CD4-positive, alpha-beta T cell treated with Interleukin-4 for 4 hours (primary cell): Measurements from ENCODE around the gene YES1.
A peak's percentile ranks its signal among the peaks of the same experiment; 100 is the strongest.
"Not testable (repeated sequence)": the region's sequence is repeated elsewhere in the genome, so short reads cannot be mapped to it uniquely, and the experiment has no call there.

Experiments used
- DNase-seq: peaks from one replicate; pipeline ENCODE4 v3.0.0-alpha.2; 2020

The YES1 gene

DNA sequence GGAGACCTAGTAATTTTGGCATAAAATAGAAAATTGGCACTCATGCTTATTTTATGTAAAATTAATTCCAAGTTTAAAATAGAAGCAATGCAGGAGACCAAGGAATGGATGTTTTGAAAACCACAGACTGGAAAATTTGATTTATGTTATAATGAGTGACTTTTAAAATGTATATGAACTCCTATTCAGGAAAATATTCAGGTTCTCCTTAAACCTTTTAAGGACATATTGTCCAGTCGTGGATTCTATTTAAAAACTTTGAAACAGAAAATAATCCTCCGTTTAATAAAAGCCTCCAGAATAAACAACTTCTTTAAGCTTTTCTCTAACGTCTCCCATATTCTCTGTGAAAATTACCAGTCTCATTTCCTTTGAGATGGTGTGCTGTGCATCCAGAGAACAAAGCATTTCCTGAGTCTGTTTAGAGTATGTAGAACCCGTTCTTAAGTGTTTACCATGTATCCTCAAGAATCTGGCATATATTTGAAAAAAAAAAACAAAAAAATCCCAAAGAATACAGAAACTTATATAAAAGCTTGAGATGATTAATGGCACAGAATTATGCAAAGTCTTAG, 8.6 kb upstream of the YES1 start:
- no peak for DNase-seq

- no peak for DNase-seq
These were observed 4.8 kb upstream of the YES1 start for GRCh38 chr18:816869-817268.

DNA sequence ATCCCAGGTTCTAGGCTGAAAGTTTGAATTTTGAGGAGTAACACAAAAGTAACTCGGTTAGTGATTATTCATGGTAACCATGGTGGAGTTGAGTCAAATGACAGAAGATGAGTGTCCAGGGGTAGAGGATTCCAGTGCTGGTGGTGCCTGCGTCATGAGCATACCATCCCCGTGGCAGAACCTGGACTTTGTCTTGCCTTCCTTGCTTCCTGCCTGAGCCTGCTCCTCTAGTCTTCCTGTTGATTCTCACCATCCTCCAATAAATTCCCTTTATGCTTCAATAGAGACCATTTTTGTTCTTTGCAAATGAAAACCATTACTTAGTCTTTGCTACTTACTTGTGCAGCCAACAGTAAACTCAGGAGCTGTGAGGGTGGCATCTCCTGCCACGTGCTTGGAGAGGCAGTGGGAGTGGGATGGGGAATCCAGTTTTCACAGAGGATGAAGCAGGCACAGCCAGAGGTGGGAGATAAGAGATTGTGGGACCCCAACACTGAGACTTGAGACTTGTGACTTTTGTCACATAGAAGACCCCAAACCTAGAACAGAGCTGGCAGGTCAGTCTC, 4.1 kb upstream of the YES1 start:
- DNase-seq = no peak

GRCh38 chr18:815353-815752, 3.3 kb upstream of the YES1 start:
- DNase-seq = no peak

DNA sequence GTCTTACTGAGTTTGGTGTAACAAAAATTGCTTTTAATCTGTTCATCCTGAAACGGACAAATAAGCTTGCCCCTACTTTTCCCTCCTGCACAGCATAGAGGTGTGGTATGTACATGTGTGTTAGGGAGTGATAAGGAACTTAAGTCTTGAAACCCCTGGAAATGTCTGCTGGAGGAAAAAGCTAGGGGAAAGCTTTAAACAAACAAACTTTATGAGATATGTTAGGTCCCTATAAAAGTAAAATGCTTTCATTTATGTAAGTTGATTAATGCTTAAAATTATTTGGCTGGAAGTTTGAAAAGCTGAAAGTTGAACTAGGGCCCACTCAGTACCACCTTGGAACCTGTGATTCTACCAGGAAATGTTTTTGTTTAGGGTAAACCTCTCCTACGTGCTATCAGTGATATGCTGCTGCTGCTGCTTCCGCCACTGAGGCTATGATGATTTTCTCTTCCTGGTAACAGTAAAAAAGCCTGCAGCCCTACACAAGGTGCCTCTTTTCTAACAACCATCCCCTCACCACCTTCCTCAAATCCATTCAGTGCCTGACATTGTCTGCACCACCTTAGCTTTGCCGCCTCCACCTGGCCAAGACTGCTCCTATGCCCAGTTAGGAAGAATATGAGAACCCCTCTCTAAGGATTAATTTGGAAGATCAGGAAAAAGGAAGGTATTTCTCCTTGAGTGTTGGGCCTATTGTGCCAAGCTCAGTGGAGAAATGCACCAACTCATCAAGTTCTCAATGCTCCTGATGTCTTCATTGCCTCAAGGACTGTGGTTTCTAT, 2.5 kb upstream of the YES1 start:
- DNase-seq = no peak

DNA sequence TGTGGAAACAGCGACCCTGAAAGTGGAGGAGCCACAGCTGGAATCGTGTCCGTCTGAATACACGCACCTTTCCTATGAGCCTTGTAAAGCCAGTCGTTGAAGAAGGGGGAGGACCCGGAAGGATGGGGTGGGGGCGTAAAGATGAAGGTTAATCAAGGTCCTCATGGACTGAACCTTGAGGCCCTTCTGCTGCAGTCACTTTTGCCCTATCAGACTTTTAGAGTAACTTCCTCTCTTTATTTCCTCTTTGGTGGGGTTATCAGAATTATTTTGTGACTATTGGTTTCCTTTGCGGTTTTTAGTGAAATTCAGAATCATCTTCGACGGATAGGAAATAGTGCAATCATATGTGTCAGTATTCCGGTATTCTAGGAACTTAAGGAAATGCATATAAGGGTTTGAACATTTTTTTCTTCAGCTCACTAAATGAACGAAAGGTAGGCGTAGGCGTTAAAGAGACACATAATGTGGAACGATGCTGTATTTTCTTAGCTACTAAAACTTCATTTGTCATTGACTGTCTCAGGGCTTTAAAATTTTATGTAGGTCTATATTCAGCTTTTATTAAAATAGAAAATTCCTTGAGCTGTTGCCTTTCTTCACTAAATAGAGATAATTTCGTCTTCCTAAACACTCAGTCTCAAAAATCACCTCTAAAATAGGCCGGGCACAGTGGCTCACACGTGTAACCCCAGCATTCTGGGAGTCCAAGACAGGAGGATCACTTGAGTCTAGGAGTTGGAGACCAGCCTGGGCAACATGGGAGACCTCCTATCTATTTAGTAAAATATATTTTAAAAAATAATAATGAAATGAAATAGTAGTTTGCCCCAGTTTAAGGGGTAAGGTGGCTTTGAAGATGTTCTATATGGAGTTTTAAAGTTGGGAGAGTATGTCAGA, 1.4 kb upstream of the YES1 start:
- peak; percentile 75 for DNase-seq

DNA sequence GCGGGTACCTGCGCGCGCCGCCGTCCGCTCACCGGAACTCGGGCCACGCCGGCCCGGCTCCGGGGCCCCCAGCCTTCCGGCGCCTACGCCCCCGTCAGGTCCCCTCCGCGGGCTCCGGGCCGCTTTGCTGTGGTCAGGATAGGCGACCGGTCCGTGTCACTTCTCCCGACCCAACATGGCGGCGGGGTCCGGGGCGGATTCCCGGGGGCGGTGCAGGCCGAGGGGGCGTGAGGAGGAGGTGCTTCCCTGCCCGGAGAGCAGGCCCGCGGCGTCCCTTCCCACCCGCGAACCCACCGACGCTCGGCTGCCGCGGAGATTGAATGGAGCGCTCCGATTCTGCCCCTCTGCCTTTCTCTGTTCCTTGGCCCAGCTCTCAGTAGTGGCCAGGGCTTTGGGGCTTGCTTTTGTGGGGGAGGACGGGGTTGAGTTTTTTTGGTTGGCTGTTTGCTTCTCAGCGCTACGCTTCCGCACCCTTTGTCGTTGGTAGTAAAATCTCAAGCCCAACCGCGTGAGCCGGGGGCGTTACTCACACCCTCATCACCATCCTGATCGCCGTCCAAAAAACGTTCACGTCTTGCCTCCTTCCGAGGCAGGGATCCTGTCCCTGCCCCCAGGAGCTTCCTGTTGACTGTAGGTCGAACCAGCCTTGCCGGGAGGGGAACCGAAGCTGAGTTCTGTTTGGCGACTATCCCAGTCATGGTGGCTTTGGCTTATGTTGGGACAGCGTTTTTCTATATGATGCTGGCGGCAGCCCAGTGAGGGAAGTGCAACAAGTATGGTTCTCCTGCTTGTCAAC, 532 bp upstream of the YES1 start:
- peak; percentile 62 for DNase-seq

GRCh38 chr18:811182-811891, 705 bp downstream of the YES1 start:
- no peak for DNase-seq

DNA sequence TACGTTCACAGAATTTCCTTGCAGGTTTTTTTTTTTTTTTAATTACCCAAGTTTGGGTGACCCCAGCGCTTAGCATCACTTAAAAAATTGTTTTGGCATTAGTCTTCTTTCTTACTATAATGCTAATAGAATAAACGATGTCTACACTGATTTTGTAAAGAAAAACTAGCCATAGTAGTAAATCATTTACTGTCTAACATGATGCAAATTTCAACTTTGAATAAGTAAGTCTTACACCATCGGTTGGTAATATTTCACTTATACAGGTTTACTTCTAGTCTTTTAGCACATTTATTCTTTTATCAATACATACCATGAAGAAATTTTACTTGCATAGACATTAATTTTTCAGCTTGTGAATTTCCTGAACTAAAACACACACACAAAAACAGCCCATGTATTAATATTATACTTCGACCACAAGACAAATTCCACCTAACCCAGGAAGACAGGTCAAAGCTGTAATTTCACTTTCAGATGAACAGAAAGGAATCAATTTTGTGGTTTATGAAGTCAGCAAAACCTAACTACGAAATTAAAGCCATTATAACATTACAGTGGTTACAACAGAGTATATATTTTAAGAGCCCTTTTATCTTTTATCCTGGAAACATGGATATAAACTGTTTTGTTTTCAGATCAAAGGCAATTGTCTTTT, 1.9 kb downstream of the YES1 start:
- peak; percentile 43 for DNase-seq

DNA sequence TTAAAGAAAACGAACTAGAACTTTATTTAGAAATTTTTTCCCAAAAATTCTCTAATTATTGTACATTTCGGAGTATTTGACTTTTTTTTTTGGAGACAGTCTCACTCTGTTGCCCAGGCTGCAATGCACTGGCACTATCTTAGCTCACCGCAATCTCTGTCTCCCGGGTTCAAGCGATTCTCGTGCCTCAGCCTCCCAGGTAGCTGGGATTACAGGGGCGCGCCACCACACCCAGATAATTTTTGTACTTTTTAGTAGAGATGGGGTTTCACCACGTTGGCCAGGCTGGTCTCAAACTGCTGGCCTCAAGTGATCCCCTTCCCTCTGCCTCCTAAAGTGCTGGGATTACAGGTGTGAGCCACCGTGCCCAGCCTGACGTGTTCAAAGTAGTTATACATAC, 2.8 kb downstream of the YES1 start:
- not testable (repeated sequence) for DNase-seq

GRCh38 chr18:808502-808901, 3.5 kb downstream of the YES1 start:
- peak; percentile 28 for DNase-seq

DNA sequence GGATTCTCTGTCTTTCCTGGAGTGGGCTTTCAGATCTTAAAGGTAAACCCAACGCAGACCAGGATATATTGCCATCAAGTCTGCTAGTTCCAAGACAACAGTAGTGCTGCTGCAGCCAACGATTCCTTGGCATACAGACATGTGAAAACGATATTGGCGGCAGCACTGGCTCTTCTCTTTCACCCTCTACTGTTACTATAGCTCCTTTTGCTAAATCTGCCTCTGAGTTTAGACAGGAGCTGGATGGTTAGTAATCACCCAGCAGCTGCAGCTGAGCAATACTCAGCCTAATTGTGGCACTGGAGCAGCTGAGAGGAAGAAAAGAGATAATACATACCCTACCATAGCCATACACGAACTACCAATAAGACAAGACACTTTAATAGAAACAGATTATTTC, 4.0 kb downstream of the YES1 start:
- DNase-seq = no peak

GRCh38 chr18:805755-806110, 6.3 kb downstream of the YES1 start:
- DNase-seq = no peak

- DNase-seq = no peak
These were observed 6.9 kb downstream of the YES1 start for GRCh38 chr18:805008-805754.

DNA sequence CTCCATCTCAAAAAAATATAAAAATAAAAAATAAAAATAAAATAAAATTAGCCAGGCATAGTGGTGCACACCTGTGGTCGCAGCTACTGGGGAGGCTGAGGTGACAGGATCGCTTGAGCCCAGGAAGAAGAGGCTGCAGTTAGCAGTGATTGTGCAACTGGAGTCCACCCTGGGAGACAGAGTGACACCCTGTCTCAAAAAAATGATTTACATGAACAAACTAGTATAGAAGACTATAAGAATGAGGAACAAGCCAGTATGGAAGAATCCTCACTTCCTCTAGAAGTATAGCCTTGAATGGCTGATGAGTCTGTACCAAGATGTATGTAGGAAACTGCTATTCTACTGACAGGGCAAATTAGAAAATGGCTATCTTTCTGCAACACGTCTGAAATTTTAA, 10.9 kb downstream of the YES1 start:
- DNase-seq = no peak

GRCh38 chr18:799943-800342, 12.1 kb downstream of the YES1 start:
- DNase-seq = no peak

DNA sequence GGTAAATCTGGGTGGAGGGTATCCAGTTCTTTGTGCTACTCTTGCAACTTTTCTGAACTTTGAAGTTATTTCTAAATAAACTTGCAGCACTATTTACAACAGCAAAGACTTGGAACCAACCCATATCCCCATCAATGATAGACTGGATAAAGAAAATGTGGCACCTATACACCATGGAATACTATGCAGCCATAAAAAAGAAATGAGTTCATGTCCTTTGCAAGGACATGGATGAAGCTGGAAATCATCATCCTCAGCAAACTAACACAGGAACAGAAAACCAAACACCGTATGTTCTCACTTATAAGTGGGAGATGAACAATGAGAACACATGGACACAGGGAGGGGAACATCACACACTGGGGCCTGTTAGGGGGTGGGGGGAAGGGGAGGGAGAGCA, 16.7 kb downstream of the YES1 start:
- not testable (repeated sequence) for DNase-seq

- no peak for DNase-seq
These were observed 22.6 kb downstream of the YES1 start for GRCh38 chr18:789397-789796.

- DNase-seq = no peak
These were observed 26.8 kb downstream of the YES1 start for GRCh38 chr18:785242-785641.

GRCh38 chr18:784470-785172, 27.4 kb downstream of the YES1 start:
- no peak for DNase-seq
